NCI-H146 treated with DMSO at 0.1 percent for 48 hours (cell line): ENCODE results near the gene CCDC102B.

Experiments used
- DNase-seq: peaks from one replicate; lab custom pipeline; 2025; ENCODE audit not compliant: unreplicated experiment; lab: John Stamatoyannopoulos, UW

The CCDC102B gene

DNA sequence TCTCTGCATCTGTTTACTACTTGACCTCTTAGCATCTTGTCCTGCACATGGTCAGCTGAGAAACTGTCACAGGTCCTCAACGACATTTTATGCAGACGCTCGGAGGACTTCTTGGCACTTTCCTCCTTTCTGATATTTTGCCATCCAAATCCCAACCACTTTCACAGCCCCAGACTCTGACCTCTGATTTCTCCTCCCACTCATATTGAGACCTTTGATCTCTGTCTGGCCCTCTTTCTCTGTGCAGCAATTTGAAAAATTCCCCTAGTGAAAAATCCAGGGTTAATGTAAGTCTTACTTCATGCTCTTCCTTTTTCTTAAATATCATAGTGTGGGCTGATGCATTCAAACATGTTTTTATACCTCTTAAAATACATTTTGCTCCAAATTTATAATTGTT, 273.8 kb downstream of the CCDC102B start:
- no peak for DNase-seq

DNA sequence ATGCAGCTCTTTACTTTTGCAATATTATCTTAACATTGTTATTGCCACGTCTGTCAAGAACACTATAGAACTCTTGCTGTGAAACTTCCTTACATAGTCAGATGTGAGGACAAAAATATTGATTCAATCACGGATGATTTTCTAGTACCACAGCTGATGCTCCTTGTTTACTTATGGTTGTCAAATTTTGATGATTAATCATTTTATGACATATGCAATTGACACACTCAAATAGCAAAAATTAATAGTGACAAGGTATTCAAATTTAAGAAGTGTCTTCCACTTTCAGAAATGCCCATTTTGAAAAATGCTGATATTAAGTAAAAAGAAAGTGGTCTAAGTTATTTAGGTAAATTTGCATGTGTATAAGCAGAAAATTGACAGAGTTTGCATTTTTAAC, 284.0 kb downstream of the CCDC102B start:
- no peak for DNase-seq

DNA sequence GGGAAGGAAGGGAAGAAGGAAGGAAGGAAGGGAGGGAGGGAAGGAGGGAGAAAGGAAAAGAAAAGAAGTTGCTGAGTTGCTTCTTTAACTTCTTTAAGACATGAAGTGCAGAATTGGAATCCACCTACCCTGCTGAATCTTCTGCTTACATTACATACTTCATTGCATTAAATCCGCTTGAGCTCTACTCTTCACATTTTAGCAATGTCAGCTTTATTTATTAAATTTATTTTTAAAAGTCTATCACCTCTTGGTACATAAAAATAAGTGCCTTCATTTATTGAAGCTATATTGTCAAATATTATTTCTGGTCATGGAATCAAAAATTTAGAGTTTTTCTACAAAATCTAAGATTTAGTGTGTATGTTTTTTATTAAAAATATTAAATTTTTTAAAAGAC, 284.6 kb downstream of the CCDC102B start:
- no peak for DNase-seq

DNA sequence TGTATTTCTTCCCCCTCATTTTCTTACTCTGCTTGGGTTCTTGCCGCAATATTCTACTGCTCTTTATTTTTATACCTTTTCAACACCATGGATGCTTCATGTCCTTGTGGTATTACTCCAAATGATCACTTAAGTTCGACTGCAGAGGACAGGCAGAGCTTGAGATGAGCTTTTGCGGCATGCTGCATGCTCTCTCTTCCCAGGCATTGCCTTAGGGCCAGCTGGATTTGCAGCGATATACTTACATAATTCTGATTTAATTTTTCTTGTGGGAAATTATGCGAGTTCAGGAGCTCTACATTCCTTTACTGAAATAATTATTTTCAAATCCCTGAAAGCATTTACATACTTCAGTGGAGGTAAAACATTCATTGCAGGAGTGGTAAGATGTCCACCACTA, 288.1 kb downstream of the CCDC102B start:
- no peak for DNase-seq

DNA sequence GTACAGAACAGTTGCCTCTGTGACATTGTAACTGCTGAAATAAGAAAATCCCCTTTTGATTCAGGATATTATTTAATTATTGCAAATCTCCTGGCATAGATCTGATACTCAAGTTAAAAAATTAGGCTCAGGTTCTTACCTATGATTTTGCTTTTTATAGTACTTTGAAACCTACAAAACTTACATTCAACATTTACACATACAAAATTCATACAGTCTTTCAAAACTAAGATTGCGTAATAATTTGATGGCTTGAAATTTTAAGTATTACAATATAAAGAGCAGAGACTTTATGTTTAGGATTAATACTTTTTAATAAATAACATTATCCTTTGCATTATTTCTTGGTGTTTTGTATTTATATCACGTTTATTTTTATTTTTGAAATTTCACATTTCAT, 291.1 kb downstream of the CCDC102B start:
- DNase-seq: no peak

DNA sequence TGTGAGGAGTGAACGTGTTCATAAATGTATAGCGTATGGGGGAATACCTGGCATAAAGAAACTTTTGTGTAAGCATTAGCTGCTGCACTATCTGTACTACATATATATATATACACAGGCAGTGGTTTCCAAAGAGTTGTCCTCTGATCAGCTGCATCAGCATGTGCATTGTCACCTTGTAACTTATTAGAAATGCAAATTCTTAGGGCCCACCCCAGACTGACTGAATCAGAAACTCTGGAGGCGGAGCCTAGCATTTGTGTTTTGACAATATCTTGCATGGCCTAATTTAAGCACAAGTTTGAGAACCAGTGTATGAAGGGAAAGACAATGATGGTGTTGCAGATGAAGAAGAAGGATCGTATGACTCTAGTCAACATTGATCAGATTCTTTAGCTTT, 299.5 kb downstream of the CCDC102B start:
- no peak for DNase-seq

DNA sequence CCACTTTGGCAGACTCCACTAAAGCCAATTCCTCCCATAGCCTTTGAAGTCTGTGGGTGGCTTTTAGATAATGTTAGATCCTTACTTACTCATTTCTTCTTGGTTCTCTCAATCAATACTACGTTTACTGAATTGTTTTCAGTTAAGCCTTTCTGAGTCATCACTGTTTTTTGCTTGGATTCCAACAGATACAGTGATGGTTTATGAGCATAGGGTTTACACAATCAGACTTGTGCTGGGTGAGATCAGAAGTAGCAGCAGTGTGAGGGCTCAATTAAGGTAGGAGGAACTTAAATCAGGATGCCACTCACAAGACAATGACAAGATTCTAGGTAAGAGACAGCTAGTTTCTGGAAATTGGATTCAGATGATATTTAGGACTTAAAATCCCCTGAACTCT, 305.1 kb downstream of the CCDC102B start:
- DNase-seq: no peak
